Mesenteric fat pad (tissue), 1 donor: ENCODE results near the gene UBE3C. TPM values are rescaled to one million over a fixed set of nuclear protein-coding genes. Genes with fewer than 3 reads are reported as not detected.

Experiments
- DNase-seq: peaks from one replicate; pipeline ENCODE4 v3.0.0-alpha.2; 2020; ENCODE audit warnings: low spot score
- total RNA-seq: library from RNA; stranded (reverse); fragmentation: NEBNext Ultra II Directional; extraction: Animal tissue kit (Norgen Biotek cat#: 25700); gene quantifications from one replicate; pipeline ENCODE4 v1.2.1, GENCODE V29; 2021
- donor health status: DM: yes; HTN: yes; CAD: no.

Gene UBE3C
- total RNA-seq, 1 donor from 2014 or later: 75.3 TPM

DNA sequence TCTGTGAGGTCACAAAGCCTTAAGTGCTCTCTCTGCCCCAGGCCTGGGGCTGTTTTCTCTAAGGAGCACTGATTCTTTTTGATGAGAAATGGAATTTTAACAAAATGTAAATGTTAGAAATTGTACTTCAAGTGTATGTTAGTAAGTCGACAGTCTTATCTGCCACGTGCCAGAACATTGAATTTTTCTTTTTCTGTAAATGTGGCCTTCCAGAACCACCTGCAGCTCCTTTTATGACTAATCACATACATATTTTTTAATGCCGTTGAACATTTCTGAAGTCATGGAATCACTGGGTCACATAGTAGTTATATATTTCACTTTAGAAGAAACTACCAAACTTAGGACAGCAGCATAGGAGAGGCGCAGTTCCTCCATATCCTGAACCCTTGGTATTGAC is 38.0 kb downstream of the UBE3C start:
- no peak for DNase-seq

DNA sequence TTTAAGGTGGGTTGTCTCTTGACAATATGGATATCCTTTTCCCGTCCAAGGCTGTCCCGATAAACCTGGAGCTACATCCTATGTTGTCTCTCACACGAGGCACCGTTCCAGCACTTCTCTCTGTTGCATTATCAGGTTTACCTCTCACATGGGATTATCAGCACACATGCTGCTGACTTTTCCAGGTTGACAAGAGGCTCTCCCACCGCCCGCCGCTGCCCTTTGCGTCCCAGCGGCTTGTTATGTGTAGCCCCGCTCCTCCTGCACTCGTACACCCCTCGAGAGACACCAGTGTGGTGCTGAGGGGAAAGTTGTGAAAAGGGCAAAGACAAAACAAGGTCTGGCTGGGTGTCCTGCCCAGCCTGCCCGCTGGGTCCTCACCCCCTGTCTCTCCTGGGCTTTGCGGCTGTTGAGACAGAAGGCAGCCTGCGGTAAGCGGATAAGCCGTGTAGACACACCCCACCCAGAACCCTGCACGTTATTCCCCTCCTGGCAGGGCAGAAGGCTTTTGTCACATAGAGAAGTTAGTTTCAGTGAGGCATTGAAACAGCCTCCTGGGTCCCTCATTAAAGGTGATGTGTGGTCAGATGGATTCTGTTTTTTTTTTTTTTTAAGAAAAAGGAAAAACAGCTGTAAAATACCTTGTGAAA is 38.7 kb downstream of the UBE3C start:
- DNase-seq: no peak

DNA sequence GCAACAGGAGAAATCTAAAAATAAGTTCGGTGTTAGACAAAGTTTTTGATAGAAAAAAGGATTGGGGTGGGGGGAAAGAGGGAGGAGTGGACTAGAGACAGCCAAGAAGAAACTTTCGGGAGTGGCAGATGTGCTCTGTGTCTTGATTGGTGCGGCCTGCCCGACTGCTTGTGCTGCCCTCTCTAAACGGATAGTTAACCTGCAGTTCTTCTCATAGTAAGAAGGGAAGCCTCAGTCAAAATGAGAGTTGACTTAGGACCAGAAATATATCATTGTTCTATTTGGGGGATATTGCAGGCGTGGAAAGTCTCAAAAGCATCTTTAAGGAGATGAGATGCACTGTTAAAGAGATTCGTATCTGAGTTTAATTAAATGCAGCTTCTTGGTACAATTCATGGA is 39.3 kb downstream of the UBE3C start:
- DNase-seq: no peak

DNA sequence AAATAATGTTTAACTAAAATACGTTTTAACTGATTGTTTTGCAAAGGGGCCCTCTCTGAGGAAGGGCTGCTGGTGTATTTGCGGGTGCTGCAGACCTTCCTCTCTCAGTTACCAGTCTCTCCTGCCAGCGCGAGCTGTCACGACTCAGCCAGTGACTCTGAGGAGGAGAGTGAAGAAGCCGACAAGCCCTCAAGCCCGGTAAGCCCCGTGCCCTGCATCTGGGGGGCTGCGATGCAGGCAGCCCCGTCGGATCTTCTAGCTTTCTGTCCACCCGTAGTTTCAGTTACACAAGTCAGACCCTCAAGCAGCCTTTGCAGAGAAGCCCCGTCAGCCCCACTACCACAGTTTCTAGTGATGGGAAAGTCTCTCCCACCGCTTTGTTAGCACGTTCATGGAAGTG is 45.1 kb downstream of the UBE3C start:
- DNase-seq: no peak

DNA sequence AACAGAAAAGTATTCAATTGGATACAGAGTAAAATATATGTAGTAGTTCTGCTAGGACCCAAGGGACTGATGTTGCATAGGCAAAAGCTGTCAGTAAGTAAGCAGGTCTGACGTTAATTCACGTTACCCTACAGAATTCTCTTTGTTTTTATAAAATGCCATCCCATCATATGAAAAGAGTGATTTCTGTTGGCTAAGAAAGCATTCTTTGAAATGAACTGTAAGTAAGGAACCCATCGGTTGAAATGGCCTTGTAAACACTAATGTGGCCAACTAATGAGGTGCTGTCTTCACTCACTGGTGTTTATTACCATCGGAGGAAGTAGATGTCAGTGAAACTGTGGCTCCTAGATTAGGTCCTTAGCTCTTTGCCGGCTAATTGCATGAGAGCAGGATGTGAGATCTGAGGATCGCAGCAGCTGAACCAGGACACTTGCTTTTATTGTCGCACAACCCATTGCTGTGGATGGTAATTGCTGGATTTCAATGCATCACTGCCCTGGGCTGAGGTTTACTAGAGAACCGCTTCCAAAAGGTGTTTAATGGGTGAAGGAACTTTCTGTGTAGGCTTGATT is 49.5 kb downstream of the UBE3C start:
- DNase-seq: no peak

DNA sequence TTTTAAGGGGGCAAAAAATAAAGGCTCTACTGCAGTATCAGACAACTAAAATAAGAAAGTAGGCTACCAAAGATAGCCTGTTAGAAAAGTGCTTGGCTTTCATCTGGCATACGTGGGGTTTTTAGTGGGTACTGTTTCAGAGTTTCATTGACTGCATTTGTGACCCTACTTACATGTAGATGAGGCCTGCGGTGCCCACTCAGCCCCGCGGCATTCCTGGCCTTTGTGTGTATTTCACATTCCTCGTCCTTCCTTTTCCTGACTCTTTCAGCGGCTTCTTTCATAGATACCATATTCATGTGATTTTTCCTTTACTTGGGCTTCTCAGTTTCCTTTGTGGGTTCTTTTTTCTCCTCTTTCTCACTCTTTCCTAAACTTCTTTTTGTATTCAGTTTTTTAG is 50.7 kb downstream of the UBE3C start:
- DNase-seq: no peak

DNA sequence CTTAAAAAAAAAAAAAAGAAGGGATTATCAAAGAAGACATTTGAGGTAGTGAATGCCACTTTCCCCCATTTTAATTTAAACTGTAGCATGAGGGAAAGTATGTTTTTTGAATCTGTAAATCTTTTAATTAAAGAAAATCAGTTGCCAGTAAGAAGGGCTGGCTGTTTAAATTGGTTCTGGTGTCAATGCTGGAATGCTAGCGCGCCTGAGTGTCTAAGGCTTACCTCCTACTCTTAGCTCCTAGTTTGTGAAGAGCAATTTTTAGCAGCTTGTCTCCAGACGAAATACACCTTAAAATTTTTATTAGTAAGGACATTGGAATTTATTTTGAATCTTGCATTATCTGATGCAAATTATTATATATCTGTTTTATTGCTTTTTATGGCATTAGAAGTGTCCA is 54.1 kb downstream of the UBE3C start:
- no peak for DNase-seq

DNA sequence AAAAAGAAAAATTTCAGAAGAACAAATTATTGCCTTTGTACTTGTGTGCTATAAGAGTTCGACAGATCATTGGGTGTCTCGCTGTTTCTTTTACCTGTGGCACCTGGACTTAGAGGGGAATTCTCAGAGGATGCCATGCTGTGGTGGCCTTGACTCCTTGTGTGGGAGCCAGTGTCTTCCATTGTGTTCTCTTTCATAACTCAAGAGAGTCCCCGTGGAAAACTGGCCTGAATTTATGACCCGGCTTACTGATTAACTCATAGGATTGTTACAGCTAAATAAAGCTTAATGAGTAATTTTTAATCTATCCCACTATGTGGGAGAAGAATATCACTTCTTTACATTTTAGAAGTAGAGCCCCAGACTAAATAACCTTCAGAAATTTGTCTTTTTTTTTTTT is 54.5 kb downstream of the UBE3C start:
- no peak for DNase-seq

DNA sequence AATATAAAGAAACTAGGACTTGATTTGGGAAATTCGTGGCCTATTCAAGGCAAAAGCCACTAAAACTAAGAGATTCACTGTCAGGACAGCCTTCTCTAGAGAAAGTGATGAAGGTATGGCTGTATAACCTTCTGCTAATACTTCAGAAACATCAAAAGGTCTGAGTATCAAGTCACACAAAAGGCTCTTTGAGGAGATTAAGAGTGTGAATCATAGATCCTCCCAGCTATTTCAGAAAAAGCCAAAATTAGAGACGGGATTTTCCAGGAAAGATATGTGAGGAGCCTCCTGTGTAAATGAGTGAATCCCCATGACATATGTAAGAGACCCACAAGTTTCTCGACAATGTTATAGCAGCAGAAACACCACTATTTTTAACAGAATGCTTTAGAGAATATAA is 56.2 kb downstream of the UBE3C start:
- no peak for DNase-seq

DNA sequence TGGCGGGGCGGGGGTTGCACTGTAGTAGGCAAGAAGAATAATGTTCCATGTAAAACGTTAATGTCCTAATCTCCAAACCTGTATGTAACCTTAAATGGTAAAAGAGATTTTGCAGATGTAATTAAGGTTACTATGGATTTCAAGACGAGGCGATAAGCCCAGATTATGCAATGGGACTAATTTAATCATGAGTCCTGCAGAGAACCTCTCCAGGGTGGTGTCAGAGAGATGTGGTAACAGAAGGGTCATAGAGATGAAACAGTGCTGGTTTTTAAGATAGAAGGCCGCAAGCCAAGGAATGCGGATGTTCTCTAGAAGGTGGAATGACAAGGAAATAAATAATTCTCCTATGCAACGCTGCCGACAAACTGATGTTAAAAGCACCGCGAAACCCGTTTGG is 57.1 kb downstream of the UBE3C start:
- no peak for DNase-seq

DNA sequence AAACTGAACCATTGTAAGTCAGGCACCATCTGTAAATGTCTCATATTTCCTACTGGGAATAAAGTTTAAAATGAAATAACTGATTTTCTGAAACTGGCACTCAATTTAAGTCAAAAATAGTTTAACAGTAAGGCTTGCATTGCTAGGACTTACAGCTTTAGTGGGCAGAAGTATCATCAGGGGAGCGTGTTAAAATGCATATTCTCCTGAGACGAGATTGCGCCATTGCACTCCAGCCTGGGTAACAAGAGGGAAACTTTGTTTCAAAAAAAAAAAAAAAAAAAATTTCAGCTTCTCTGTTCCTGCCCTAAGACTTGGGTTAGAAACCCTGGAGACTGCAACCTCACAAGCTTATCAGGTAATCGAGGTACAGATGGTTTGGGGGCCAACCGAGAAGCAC is 65.4 kb downstream of the UBE3C start:
- DNase-seq: no peak

DNA sequence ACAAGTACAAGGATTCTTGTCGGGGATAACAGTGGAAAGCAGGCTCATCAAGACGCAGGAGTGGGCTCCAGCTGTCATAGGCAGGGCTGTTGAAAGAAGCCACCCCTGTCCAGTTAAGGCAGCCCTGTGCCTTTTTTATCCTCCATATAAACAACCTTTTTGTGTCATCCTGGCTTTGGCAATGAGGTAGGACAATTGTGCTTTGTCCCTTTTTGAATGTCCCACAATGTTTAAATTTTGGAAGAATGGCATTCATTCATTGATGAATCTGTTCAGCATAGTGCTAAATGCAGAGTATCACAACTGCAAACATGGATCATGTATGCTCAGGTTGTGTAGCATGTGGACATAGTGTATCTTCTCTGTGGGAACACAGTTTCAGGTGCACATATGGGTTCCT is 66.7 kb downstream of the UBE3C start:
- DNase-seq: no peak

DNA sequence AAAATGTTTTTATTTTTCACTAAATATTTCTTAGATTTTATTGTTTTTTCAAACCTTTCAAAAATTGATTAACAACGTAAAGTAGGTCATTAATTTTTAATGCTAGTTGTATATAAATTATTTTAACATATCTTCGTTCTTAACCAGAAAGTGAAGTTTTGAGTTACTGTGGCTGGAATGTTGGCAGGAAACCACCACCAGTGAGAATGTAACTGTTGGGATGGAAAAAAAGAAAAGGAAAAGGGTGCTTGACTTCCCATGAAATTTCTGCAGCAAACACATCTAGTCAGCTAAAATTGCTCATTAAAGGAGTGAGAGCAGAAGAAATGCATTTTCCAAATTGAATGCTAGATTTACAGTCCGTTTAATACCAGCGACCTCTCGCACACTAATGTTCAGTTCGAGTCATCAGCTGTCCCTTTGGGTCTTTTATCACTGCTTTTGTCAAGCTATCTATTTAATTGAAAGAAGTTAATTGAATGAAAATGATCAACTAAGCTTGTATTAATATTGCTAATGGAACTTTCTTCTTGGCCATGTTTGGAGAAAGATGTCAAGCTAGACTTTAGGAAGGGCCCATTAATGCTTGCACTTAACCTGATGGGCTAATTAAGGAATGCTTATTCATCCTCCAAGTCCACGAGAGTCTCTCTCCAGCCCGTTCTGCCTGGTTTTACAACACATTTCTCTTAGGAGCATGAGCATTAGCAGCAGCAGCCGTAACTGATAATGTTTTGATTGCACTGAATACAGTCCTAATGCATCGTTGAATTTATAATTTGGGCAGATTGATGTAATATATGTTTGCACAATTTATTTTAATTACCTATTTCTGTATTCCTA is 70.1 kb downstream of the UBE3C start:
- DNase-seq: no peak

DNA sequence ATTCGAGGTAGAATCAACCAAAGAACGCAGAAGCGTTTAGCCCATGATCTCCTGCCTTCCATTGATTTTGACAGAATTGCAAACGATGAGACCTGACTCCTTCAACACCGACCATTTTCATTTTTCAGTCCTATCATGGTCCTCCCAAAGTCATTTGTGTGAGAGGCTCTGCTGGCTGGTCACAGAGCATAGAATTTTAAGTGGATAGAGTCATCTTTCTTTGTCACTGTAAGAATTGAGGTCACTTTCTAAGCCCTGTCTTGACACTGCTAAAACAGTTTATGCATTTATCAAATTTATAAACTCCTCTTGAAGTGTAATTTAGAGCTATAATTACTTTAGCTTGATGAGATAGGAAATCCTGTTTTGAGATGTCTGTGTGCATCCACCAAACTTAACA is 72.0 kb downstream of the UBE3C start:
- DNase-seq: no peak

DNA sequence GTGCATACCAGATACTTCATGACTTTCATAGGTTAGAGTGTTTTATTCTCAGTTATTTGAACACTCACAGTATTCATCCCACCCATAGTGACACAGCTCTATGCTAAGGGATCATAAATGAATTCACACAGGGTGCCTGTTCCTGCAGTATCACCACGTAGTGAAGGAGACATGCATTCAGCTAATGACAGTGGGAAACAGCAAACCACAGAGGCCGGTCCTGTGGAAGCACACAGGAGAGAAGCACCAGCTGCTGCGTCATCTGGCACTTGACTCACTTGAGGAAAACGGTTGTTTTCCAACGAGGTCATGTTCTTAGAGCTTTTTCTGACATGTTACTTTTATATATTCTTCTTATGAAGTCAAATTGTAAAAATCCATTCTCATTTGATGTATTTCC is 73.0 kb downstream of the UBE3C start:
- DNase-seq: no peak

DNA sequence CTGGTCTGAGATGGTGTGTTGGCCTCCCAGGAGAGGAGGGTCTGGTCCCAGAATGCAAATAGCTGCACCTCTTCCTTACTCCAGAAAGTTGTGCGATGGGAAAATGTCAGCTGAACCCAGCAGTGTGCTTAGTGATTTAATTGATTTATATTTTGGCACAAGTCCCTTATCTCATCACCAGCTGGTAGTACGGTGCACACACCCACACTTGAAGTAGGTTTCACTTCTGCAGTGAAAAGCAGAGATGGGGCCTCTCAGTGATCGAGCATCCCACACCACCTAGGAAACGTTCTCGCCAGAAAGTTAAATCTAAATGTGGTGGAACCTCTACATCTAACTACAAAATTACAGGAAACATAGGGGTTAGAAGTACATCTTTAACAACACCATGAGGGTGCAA is 80.4 kb downstream of the UBE3C start:
- no peak for DNase-seq

DNA sequence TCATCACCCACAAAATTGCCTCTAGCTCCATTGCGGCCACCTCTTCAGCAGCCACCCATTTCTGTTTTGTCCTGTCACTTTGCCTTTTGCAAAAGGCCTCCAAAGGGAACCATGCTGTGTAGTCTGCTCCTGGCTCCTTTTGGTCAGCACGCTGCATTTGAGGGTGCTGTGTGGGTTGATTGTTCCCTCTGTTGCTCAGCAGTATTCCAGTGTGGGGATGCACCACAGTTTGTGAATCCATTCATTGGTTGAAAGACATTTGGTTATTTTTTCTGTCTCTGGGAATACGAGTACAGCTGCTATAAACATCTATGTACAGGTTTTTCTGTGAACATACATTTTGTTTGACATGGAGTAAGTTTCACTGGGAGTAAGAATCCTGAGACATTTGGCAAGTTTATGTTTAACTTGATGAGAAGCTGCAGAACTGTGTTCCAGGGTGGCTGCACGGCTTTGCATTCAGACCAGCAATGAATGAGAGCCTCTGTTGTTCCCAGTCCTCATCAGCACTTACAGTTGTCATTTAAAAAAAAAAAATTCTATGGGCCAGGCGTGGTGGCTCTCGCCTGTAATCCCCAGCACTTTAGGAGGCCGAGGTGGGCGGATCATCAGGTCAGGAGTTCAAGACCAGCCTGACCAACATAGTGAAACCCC is 82.3 kb downstream of the UBE3C start:
- no peak for DNase-seq

DNA sequence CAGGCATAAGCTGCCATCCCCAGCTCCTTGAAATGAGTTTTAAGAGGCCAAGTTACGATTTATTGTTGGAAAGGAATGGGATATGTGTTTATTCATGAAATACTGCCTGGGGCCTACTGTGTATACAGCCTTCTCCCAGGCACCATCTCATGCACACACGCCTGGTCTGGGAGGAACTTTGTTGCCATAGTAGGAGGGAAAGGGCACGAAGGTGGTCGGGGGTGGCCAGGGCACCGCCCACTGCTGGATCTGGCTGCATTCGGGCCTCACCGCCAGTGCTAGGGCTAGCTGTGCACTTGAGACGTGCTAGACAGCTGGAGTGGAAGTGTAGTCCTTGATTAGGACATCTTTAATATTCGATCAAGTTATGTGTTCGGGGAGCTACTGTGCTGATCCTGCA is 84.0 kb downstream of the UBE3C start:
- no peak for DNase-seq

DNA sequence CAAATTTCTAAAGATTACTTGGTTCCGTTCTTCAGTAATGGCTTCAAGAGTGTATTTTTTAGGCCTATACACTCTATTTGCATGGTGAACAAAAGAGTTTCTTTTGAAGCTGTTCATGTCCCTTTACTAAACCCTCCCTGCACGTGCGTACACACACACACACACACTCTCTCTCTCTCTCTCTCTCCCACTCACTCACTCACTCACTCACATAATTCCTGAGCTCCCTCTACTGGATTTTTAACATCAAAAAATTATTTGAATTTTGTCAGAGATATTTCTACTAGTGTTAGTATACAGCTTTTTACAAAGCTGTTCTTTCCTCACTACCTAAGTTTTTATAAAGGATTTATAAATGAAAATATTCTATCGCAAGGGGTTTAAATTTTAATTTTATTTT is 85.9 kb downstream of the UBE3C start:
- no peak for DNase-seq

DNA sequence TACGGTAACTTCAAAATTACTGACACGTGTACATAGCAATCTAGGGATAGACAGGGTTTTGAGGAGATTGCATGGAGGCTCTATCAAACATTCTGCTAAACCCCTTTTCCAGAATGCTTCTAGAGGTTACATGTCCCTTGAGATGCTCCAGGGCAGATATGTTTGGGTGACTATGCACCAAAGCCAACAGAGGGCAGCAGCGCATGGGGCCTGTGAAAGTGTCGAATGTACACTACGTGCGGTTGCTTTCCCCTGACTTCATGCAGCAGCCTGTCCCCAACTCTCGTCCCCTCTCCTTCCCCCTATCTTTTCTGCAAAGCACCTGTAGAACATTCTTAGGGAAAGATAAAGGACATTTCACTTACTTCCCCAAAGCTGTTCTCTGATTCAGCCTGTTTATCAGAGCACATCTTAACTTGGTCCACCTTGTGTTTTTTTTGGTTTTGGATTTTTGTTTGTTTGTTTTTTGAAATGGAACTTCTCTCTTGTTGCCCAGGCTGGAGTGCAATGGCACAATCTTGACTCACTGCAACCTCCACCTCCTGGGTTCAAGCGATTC is 90.2 kb downstream of the UBE3C start:
- DNase-seq: no peak

DNA sequence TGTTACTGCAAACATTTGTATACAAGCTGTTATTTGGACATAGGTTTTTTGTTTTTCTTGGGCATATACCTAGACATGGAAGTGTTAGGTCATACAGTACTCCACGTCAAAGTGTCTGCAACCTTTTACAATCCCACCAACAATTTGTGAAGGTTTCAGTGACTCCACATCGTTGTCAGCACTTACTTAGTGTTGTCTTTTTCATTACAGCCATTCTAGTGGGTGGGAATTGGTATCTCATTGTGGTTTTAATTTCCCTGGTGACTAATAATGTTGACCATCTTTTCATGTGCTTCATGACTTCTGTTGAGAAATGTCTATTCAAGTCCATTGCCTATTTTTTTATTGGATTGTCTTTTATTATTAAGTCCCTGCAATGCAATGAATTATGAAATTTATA is 95.0 kb downstream of the UBE3C start:
- DNase-seq: no peak

DNA sequence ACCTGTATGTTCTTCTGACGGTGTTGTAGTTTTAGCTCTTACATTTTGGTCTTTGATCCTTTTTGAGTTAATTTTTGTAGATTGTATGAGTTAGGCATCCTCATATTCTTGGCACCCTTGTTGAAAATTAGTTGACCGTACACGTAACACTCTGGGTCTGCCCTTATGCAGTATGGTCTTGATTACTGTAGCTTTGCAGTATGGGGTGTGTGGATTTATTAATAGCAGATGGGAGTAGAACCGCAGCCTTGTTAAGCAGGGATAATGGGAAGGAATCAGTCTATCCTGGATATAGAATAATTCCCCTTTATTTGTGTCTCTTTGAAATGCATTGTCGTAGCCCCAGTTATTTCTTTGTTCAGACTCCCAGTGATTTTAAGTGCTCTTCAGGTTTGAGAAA is 95.5 kb downstream of the UBE3C start:
- no peak for DNase-seq
